Sigmoid colon (tissue), 7 donors: ENCODE results near the gene CDH23. TPM values are rescaled to one million over a fixed set of nuclear protein-coding genes. Genes with fewer than 3 reads are reported as not detected.

Experiments
- DNase-seq: peaks from one replicate; pipeline ENCODE4 v3.0.0-alpha.2; 2019
- H3K27ac ChIP-seq, 4 donors: fragments of 200-600 bp; sonication (generic); one replicate each; pipeline ENCODE4 v1.5.1; 2016 to 2019; ENCODE audit warnings: mild to moderate bottlenecking in 1 of 4
- H3K27me3 ChIP-seq, 3 donors: fragments of 200-600 bp; sonication (generic); one replicate each; pipeline ENCODE4 v1.5.1; 2019; ENCODE audit warnings: mild to moderate bottlenecking in 1 of 3
- H3K36me3 ChIP-seq, 4 donors: fragments of 200-600 bp; sonication (generic); one replicate each; pipeline ENCODE4 v1.5.1; 2016 to 2019
- H3K4me1 ChIP-seq, 4 donors: fragments of 200-600 bp; sonication (generic); one replicate each; pipeline ENCODE4 v1.5.1; 2017 to 2019
- H3K4me3 ChIP-seq, 4 donors: fragments of 200-600 bp; sonication (generic); one replicate each; pipeline ENCODE4 v1.5.1; 2017 to 2019; ENCODE audit warnings: mild to moderate bottlenecking in 2 of 4, moderate library complexity in 1 of 4
- H3K9me3 ChIP-seq, 4 donors: fragments of 200-600 bp in 3 of 4; sonication (generic) in 3 of 4; one replicate each; pipeline versions ENCODE4 v1.5.1 to v1.6.1; 2013 to 2019
- CTCF ChIP-seq, 4 experiments: fragments of 450-650 bp in 3 of 4; fragments of 200-600 bp in 1 of 4; IDR thresholded peaks; one replicate each; pipeline ENCODE4 v1.5.1; 2016 to 2019; ENCODE audit warnings: antibody characterized with exemption in 4 of 4, mild to moderate bottlenecking in 3 of 4, moderate library complexity in 2 of 4
- EP300 ChIP-seq, 4 donors: sonication (generic); formaldehyde crosslinking; IDR thresholded peaks; one replicate each; pipeline ENCODE4 v1.6.1; 2017; ENCODE audit warnings: antibody characterized with exemption in 4 of 4
- POLR2A ChIP-seq, 2 donors: fragments of 450-650 bp; IDR thresholded peaks; one replicate each; pipeline ENCODE4 v1.6.1; 2016; ENCODE audit warnings: antibody characterized with exemption in 2 of 2, mild to moderate bottlenecking in 2 of 2, moderate library complexity in 2 of 2
- POLR2AphosphoS5 ChIP-seq, 4 donors: sonication (generic); formaldehyde crosslinking; IDR thresholded peaks; one replicate each; pipeline ENCODE4 v1.6.1; 2017; ENCODE audit warnings: antibody characterized with exemption in 4 of 4
- WGBS, 2 donors: extraction: QIAGEN DNeasy Blood & Tissue Kit; methylation state at CpG; one replicate each; pipeline ENCODE4 v1.1.7; 2013; 5-methylcytosine and 5-hydroxymethylcytosine counted together
- intact Hi-C: fragments of 100-400 bp; cut with DNase I; formaldehyde crosslinking; loops from one replicate; pipeline ENCODE4 v1.15.1; 2023
- polyA plus RNA-seq, 3 donors: library from polyadenylated mRNA; stranded (reverse); fragments of 200-250 nt; gene quantifications; one replicate each; pipeline ENCODE4 v1.2.3, GENCODE V29; 2013
- total RNA-seq, 4 donors: library from RNA; depleted of rRNA; stranded (reverse); fragments of >200 nt; gene quantifications; one replicate each; pipeline ENCODE4 v1.1.0, GENCODE V29; 2016
- donor health status: healthy with polysubstance abuse.
- donor health status: Bipolar disorder and iron deficiency.
- donor health status: healthy.

The CDH23 gene
- total and polyA plus RNA-seq, 7 donors: 1.5 to 7.2 (median 3.0) TPM

DNA sequence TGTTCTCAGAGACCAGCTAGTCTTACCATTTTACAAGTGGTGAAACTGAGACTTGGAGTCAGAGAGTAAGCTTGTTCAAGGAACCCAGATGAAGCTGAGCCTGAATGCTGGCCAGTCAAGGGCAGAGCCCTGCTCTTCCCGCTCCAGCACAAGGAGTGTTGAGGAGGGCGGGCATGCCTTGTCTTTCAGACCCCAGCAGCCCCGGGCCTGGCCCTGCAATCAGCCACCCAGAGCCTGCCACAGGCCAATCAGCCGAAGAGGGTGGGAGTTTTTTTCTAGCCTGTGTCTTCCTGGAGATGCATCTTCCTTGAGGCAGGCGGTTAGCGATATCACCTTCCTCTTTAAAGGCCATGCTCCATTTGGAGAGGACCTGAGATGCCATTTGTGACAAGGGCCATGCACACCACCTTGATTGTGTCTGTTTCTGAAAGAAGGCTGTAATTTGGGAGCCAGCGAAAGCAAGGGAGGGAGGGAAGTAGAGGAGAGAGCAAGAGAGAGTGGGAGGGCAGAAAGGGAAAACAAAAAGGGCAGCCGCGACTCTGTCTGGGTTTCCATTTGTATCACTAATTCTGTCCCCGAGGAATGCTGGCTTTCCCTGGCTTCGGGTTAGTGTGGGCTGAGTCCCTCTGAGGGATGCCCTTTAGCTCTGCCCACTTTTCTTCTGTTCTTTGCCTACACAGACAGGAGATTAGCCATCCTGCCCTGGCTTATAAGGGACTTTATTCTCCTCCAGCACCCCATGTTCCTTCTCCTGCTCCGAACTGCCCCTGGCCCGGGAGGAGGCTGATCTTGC, 8.0 kb downstream of the CDH23 start:
- H3K27me3 ChIP-seq: peaks cover 7 to 47% (median 31%) of the 10 kb centered on the region in 3 donors
- 77 to 79% methylated on average over 13 of the region's 13 CpGs for WGBS, 2 donors
- no peaks in the 10 kb centered on the region for H3K4me1 ChIP-seq
- intact Hi-C loops: no loop called here
- DNase-seq: no peak
- H3K27ac ChIP-seq: no peak overlapping the region
- no peak overlapping the region for H3K4me3 ChIP-seq
- H3K9me3 ChIP-seq: no peaks in the 10 kb centered on the region
- no peak for TF ChIP-seq POLR2A (IDR thresholded peaks at IDR 0.05)
- no peak for TF ChIP-seq POLR2AphosphoS5 (IDR thresholded peaks at IDR 0.05)
- TF ChIP-seq EP300 (IDR thresholded peaks at IDR 0.05): no peak
- TF ChIP-seq CTCF (IDR thresholded peaks at IDR 0.05): no peak
- H3K36me3 ChIP-seq: no peaks in the 10 kb centered on the region

DNA sequence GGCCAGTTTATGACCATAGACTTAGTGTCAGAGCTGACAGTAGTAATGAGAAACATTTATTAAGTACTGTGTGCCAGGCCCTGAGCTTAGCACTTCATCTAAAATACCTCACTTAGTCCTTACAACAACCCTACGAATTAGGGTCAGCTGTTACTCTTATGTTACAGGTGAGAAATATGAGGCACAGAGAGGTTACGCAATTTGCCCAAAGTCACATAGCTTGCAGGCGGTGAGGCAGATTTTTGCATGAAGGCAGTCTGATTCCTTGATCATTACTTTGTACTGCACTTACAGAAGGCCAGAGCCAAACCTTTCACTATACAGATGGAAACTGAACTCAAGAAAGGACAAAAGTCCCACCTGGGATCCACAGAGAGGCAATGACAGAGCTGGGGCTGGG, 10.2 kb downstream of the CDH23 start:
- Histone ChIP-seq H3K27ac (no peak overlapping the region), H3K9me3 (peaks cover 0 to 12% (median 0%) of the 10 kb centered on the region in 4 donors), H3K4me1 (no peaks in the 10 kb centered on the region), H3K36me3 (no peaks in the 10 kb centered on the region), H3K4me3 (no peak overlapping the region), H3K27me3 (peaks cover 0 to 26% (median 10%) of the 10 kb centered on the region in 3 donors)
- WGBS, 2 donors: 87 to 88% methylated on average over 3 of the region's 3 CpGs
- no peak for DNase-seq
- intact Hi-C loops: no loop called here
- TF ChIP-seq CTCF (IDR thresholded peaks at IDR 0.05) (no peak), POLR2AphosphoS5 (IDR thresholded peaks at IDR 0.05) (no peak), EP300 (IDR thresholded peaks at IDR 0.05) (no peak), POLR2A (IDR thresholded peaks at IDR 0.05) (no peak)

DNA sequence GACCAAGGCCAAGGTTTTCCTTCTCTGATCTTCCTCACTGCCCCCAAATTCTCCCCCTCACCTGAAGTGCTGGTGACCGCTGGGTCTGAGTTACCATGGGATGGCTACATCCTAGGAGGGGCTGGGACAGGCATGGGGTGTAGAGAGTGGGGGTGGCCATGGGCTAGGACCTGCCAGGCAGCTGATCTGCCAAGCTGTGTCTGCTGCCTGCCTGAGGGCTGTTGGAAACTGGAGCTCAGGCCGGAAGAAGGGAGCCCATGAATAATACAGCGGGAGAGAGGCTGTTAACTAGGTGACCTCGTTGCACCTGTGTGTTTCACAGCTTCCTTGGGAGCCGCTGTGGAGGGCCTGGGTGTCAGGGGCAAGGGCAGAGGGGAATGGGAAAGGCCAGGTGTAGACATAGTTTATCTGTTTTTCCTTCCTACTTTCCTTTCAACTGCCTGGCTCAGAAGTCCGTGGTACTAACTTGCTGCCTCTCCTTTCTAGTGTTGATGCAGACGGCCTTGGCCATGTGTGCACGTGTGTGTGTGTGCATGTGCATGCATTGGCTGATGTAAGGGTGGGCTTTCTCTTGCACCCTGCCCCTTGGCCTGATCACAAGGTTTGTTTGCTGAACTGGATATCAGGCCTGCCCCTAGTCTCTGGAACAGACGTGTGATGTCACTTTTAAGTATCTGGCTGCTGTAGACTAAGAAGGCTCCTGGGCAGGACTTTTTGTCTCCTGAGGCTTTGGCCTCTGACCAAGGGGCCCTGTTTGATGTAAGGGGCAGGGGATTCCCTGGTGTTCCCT, 11.9 kb downstream of the CDH23 start:
- WGBS, 2 donors: 82 to 84% methylated on average over 9 of the region's 9 CpGs
- H3K4me3 ChIP-seq: no peak overlapping the region
- intact Hi-C loops: no loop called here
- H3K36me3 ChIP-seq: no peaks in the 10 kb centered on the region
- H3K27me3 ChIP-seq: peaks cover 0 to 12% (median 4%) of the 10 kb centered on the region in 3 donors
- no peaks in the 10 kb centered on the region for H3K4me1 ChIP-seq
- H3K9me3 ChIP-seq: peaks cover 0 to 14% (median 0%) of the 10 kb centered on the region in 4 donors
- no peak for TF ChIP-seq POLR2A (IDR thresholded peaks at IDR 0.05)
- no peak for TF ChIP-seq EP300 (IDR thresholded peaks at IDR 0.05)
- no peak for TF ChIP-seq CTCF (IDR thresholded peaks at IDR 0.05)
- no peak for TF ChIP-seq POLR2AphosphoS5 (IDR thresholded peaks at IDR 0.05)
- no peak for DNase-seq
- H3K27ac ChIP-seq: no peak overlapping the region

DNA sequence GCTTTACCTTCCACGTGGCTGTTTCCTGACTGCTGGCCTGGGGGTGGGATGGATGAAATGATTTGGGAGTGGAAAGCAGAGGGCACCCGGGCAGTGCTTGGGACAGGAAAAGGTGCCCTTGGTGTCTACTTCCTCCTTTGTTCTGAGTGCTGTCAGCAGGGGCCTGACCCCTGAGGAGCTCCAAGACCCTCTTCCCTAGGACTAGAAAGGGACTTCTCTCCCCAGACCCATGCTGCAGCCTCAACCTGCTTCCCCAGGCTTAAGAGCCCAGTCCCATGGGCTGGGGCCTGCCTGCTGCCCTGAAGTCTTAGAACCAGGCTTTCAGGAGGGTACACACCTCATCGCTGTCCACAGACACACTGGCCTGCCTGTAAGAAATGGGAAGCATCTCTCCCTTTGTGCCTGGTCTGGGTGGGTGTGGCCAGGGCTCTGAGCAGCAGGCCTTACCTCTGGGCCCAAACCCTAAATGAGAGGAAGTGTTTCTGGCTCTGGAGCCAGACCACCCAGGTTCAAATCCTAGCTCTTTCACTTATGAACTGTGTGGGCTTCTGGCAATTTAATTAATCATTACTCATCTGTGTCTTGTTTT, 12.9 kb downstream of the CDH23 start:
- 64 to 69% methylated on average over 3 of the region's 3 CpGs for WGBS, 2 donors
- Histone ChIP-seq H3K9me3 (peaks cover 0 to 14% (median 0%) of the 10 kb centered on the region in 4 donors), H3K27ac (no peak overlapping the region), H3K36me3 (no peaks in the 10 kb centered on the region), H3K4me1 (no peaks in the 10 kb centered on the region), H3K27me3 (peaks cover 0 to 2% (median 0%) of the 10 kb centered on the region in 3 donors), H3K4me3 (no peak overlapping the region)
- intact Hi-C loops: no loop called here
- no peak for TF ChIP-seq POLR2AphosphoS5 (IDR thresholded peaks at IDR 0.05)
- TF ChIP-seq EP300 (IDR thresholded peaks at IDR 0.05): no peak
- no peak for TF ChIP-seq CTCF (IDR thresholded peaks at IDR 0.05)
- TF ChIP-seq POLR2A (IDR thresholded peaks at IDR 0.05): no peak
- DNase-seq: no peak
